Skin epidermis (tissue), 12 donors: Measurements from ENCODE around the gene CIBAR2.

Source experiments
- H3K27ac ChIP-seq, 21 experiments: fragments of 200-600 bp; sonication (generic) in 11 of 21; one replicate each; pipeline ENCODE4 v1.5.0; 2020; ENCODE audit warnings: mild to moderate bottlenecking in 3 of 21, inconsistent platforms in 2 of 21, moderate library complexity in 2 of 21
- H3K4me3 ChIP-seq, 7 experiments: fragments of 200-600 bp; sonication (generic) in 2 of 7; one replicate each; pipeline ENCODE4 v1.5.0; 2020; ENCODE audit warnings: inconsistent platforms in 2 of 7, mild to moderate bottlenecking in 2 of 7, moderate library complexity in 1 of 7

The CIBAR2 gene

GRCh38 chr16:85051067-85051581 is 61.1 kb downstream of the CIBAR2 start:
- Histone ChIP-seq H3K4me3 (no peak overlapping the region), H3K27ac (no peak overlapping the region)

DNA sequence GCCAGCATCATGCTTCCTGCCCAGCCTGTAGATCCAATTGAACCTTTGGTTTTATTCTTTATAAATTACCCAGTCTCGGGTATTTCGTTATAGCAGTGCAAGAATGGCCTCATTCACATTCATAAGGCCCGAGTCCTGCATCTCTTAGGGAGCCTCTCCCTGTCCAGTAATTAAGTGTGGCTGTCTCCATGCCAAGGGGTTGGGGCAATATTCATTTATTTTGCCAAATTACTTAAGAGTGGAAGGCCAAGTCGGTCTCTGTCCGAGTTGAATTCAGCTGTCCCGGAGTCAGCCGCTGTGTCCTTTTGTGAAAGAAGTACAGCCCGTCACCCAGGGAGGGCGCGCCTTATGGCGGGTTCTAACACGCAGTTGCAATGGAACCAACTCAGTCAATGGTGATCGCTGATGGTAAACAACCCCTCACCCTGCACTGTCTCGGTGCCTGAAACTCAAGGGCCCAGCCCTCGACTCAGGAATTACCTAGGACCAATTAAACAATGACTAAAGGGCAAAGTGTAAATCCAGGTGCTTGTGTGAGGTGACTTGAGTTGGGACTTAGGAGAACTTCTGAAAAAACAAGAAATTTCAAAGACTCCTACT is 62.5 kb downstream of the CIBAR2 start:
- Histone ChIP-seq H3K4me3 (no peak overlapping the region), H3K27ac (no peak overlapping the region)

DNA sequence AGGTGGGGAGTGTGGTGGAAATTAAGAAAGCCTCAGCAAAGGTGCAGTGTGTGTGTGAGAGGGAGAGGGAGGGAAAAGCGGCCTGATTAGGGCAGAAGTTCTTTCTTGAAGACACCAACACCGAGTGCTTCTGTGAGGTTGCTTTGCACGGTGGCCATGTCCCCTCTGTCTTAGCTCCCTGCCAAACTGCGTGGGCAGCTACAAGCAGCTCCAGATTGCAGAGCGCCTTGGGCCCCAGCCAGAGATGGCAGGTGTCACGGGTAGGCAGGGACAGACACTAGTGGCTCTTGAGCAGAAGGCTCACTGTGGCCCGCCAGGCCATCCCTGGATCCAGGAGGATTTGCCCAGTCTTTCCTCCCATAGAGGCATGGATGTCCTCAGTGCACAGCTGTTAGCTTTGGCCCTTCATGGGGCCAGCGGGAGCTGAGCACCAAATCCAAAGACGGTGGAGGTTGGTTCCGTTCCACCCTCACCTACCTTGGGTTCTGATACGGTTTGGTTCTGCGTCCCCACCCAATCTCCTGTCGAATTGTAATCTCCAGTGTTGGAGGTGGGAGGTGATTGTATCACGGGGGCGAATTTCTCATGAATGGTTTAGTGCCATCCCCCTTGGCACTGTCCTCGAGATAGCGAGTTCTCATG is 63.2 kb downstream of the CIBAR2 start:
- no peak overlapping the region for H3K27ac ChIP-seq

More for the DNA sequence above, 63.2 kb downstream of the CIBAR2 start:
- no peak overlapping the region for H3K4me3 ChIP-seq
